GM12801 (cell line): ENCODE measurements around the gene NRXN3.

Experiments
- CTCF ChIP-seq: IDR thresholded peaks from one replicate; pipeline ENCODE4 v1.5.1; 2011; ENCODE audit warnings: control low read depth; ENCODE audit not compliant: insufficient read length; ENCODE audit errors: extremely low read depth

Gene NRXN3

DNA sequence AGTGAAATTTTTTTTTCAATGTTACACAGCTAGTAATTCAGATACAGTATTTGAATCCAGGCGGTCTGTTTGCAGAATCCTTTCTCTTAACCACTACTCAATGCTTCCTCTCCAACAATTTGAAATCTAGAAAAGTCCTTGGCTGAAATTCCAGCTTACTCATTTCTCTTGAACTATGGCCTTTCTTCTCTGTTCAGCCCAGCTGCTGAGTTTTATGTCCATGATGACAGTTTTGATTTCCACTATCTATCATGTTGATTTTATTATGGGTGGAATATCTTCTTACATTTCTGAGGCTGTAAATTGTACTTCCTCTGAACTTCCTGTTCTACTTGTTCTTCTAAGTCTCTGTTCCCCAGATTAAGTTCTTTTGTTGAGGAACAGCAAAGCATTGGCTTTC is 1725.8 kb downstream of the NRXN3 start:
- TF ChIP-seq CTCF, result no peak

DNA sequence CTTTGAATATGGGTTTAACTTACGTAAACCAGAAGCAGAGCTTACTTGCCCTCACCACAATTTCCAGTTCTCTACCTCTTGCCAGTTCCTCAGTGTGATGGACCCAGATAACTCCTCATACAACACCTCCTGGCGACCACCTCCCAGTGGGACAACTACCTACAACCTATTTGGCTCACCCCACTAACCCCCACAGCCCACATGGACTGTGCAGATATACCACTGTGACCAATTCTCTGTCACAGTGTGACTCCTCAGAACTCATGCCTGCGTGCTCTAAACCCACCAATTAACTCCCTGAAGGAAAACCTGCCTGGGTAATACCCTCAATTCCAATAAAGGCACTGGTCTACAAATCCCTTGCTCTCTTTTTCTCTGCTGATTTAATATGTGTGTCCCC is 1729.4 kb downstream of the NRXN3 start:
- no peak for TF ChIP-seq CTCF

DNA sequence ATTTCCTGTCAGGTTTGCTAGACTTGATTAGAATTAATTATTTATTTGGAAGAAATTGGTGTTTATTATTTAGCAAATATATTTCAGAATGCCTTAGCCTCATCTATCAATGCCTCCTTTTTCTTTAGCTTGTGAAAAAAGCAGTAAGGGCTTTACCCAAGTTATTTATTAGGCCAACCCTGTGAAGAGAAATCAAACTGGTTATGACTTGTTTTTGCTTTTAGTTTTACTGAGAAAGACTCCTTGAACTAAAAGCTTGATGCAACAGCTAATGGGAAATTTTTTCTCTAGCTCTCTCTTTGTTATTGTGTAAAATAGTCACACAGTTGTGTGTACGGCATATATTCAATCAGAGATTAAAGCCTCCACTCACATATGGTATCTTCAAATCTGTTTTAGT is 1734.3 kb downstream of the NRXN3 start:
- TF ChIP-seq CTCF, result no peak

GRCh38 chr14:79906994-79907393 is 1736.8 kb downstream of the NRXN3 start:
- no peak for TF ChIP-seq CTCF

GRCh38 chr14:79910086-79910485 is 1739.9 kb downstream of the NRXN3 start:
- no peak for TF ChIP-seq CTCF

DNA sequence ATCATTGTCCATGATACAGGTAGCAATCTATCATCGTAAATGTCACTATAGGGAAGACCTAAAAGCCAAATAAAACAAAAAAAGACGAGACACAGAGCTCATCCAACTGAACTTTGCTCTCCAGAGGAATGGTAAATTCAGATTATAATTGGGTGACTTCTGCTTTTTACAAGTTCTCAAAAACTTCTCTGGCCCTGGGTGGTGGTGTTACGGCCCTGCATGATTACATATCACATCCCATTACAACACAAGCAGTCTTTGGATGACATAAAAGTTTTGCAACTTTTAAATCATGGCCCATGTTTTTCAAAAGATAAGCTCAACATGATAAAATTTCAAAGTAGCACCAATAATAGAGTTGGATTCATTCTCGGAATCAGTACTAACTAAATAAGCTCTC is 1741.6 kb downstream of the NRXN3 start:
- no peak for TF ChIP-seq CTCF

GRCh38 chr14:79914595-79914994 is 1744.4 kb downstream of the NRXN3 start:
- no peak for TF ChIP-seq CTCF

DNA sequence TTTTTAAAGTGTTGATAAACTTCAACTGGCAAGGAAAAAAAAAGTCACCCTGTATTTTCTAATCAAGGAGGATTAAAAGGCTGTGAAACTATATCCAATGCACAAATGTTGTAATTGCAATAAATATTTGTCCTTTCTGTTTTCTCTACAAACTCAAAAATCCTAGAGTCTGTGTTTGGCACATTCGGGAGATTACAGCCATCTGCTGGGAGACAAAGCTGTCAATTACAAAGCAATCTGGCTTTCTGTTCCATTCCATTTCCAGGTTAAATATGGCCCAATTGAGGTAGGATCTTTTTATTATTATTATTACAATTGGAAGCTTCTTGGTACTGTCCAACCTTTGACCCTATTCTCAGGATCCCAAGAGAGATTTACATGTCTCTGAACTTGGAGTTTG is 1745.2 kb downstream of the NRXN3 start:
- no peak for TF ChIP-seq CTCF
